Vagina (tissue), 2 donors: ENCODE results near the gene KLKB1. TPM values are rescaled to one million over a fixed set of nuclear protein-coding genes. Genes with fewer than 3 reads are reported as not detected.

Source experiments
- DNase-seq, 2 donors: peaks; one replicate each; pipeline ENCODE4 v3.0.0-alpha.2; 2017; ENCODE audit errors: extremely low spot score in 2 of 2
- H3K27ac ChIP-seq: fragments of 200-600 bp; sonication (generic); one replicate; pipeline ENCODE4 v1.5.1; 2019
- H3K27me3 ChIP-seq: fragments of 200-600 bp; sonication (generic); one replicate; pipeline ENCODE4 v1.5.1; 2019
- H3K36me3 ChIP-seq, 2 donors: fragments of 200-600 bp; sonication (generic); one replicate each; pipeline ENCODE4 v1.5.1; 2017 to 2019
- H3K4me1 ChIP-seq: fragments of 200-600 bp; sonication (generic); one replicate; pipeline ENCODE4 v1.5.1; 2019
- H3K4me3 ChIP-seq, 2 donors: fragments of 200-600 bp; sonication (generic); 1 replicate in 1 of 2; 2 replicates in 1 of 2; pipeline ENCODE4 v1.5.1; 2016 to 2019
- H3K9me3 ChIP-seq: fragments of 200-600 bp; sonication (generic); one replicate; pipeline ENCODE4 v1.5.1; 2019
- POLR2A ChIP-seq, 2 donors: fragments of 450-650 bp; IDR thresholded peaks; one replicate each; pipeline ENCODE4 v1.6.1; 2017; ENCODE audit warnings: antibody characterized with exemption in 2 of 2, mild to moderate bottlenecking in 2 of 2, moderate library complexity in 2 of 2
- POLR2AphosphoS5 ChIP-seq, 2 donors: sonication (generic); formaldehyde crosslinking; IDR thresholded peaks; one replicate each; pipeline ENCODE4 v1.9.0; 2017; ENCODE audit warnings: antibody characterized with exemption in 2 of 2, mild to moderate bottlenecking in 2 of 2, low read depth in 1 of 2; ENCODE audit not compliant: insufficient read depth in 1 of 2
- intact Hi-C: fragments of 100-400 bp; cut with DNase I; formaldehyde crosslinking; loops from one replicate; pipeline ENCODE4 v1.15.1; 2023
- total RNA-seq: library from RNA; depleted of rRNA; stranded (reverse); fragments of >200 nt; gene quantifications from one replicate; pipeline ENCODE4 v1.2.3, GENCODE V29; 2016
- TF ChIP-seq, protein P1 (sequence below), 3 experiments: fragments of 450-650 bp in 2 of 3; fragments of 200-600 bp in 1 of 3; sonication (generic) in 1 of 3; IDR thresholded peaks; one replicate each; pipeline ENCODE4 v1.5.1; 2017 to 2019; ENCODE audit warnings: antibody characterized with exemption in 3 of 3, mild to moderate bottlenecking in 2 of 3, moderate library complexity in 2 of 3

The KLKB1 gene
- total RNA-seq, 1 donor from 2014 or later, result 0.98 TPM

- Histone ChIP-seq H3K27ac (no peak overlapping the region), H3K4me3 (no peak overlapping the region), H3K36me3 (no peaks in the 10 kb centered on the region), H3K9me3 (no peaks in the 10 kb centered on the region), H3K4me1 (no peaks in the 10 kb centered on the region), H3K27me3 (peaks cover 3% of the 10 kb centered on the region)
- intact Hi-C loops, result loop anchor here (10.0 kb wide), 1 partner anchor 287 kb away; no protein-coding TSS in a partner anchor
- TF ChIP-seq POLR2AphosphoS5 (IDR thresholded peaks at IDR 0.05; ENCODE audit: insufficient read depth in 1 of 2, low read depth in 1 of 2), result no peak
- TF ChIP-seq POLR2A (IDR thresholded peaks at IDR 0.05), result no peak
- TF ChIP-seq, protein P1, sequence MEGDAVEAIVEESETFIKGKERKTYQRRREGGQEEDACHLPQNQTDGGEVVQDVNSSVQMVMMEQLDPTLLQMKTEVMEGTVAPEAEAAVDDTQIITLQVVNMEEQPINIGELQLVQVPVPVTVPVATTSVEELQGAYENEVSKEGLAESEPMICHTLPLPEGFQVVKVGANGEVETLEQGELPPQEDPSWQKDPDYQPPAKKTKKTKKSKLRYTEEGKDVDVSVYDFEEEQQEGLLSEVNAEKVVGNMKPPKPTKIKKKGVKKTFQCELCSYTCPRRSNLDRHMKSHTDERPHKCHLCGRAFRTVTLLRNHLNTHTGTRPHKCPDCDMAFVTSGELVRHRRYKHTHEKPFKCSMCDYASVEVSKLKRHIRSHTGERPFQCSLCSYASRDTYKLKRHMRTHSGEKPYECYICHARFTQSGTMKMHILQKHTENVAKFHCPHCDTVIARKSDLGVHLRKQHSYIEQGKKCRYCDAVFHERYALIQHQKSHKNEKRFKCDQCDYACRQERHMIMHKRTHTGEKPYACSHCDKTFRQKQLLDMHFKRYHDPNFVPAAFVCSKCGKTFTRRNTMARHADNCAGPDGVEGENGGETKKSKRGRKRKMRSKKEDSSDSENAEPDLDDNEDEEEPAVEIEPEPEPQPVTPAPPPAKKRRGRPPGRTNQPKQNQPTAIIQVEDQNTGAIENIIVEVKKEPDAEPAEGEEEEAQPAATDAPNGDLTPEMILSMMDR (IDR thresholded peaks at IDR 0.05), result no peak
- DNase-seq, result no peak
Observed at GRCh38 chr4:186298031-186298647, 70.8 kb downstream of the KLKB1 start.

- H3K4me1 ChIP-seq, result no peaks in the 10 kb centered on the region
- no peaks in the 10 kb centered on the region for H3K36me3 ChIP-seq
- H3K27me3 ChIP-seq, result peaks cover 3% of the 10 kb centered on the region
- H3K4me3 ChIP-seq, result no peak overlapping the region
- no peaks in the 10 kb centered on the region for H3K9me3 ChIP-seq
- no peak overlapping the region for H3K27ac ChIP-seq
- TF ChIP-seq POLR2A (IDR thresholded peaks at IDR 0.05), result no peak
- no peak for TF ChIP-seq POLR2AphosphoS5 (IDR thresholded peaks at IDR 0.05; ENCODE audit: insufficient read depth in 1 of 2, low read depth in 1 of 2)
- TF ChIP-seq, protein P1 (IDR thresholded peaks at IDR 0.05), result no peak
- intact Hi-C loops, result loop anchor here (10.0 kb wide), 1 partner anchor 286 kb away; no protein-coding TSS in a partner anchor
- no peak for DNase-seq
Observed at GRCh38 chr4:186299291-186299690, 72.0 kb downstream of the KLKB1 start.

DNA sequence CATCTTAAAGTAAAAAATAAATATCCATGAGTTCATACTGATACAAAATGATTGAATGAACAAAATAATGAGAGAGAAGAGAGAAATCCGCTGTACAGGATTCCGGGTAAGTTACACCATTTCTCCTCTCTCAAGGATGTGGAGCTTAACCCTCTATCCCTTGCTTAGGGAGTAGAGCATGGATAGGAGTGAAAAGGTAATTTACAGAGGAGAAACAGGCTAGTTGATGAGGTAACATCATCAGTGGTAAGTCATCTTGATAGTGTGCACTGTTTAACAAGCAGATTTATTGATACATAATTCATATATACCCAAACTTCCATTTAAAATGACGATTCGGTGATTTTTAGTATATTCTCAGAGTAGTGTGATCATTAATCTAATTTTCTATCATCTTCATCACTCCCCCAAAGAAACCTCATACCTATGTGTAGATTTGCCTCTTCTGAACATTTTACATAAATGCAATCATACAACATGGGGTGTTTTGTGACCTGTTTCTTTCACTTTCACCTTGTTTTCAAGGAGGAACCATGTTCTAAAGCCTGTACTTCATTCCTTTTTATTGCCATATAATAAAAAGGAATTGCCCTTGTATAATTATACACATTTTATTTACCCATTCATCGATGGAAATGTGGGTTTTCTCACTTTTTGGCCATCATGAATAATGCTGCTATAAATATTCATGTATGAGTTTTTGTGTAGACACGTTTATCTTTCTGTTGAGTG is 73.5 kb downstream of the KLKB1 start:
- intact Hi-C loops, result no loop called here
- Histone ChIP-seq H3K4me1 (no peaks in the 10 kb centered on the region), H3K27me3 (peaks cover 3% of the 10 kb centered on the region), H3K27ac (no peak overlapping the region), H3K36me3 (no peaks in the 10 kb centered on the region), H3K4me3 (no peak overlapping the region), H3K9me3 (no peaks in the 10 kb centered on the region)
- DNase-seq, result no peak
- no peak for TF ChIP-seq POLR2A (IDR thresholded peaks at IDR 0.05)
- no peak for TF ChIP-seq POLR2AphosphoS5 (IDR thresholded peaks at IDR 0.05; ENCODE audit: insufficient read depth in 1 of 2, low read depth in 1 of 2)
- TF ChIP-seq, protein P1 (IDR thresholded peaks at IDR 0.05), result no peak

DNA sequence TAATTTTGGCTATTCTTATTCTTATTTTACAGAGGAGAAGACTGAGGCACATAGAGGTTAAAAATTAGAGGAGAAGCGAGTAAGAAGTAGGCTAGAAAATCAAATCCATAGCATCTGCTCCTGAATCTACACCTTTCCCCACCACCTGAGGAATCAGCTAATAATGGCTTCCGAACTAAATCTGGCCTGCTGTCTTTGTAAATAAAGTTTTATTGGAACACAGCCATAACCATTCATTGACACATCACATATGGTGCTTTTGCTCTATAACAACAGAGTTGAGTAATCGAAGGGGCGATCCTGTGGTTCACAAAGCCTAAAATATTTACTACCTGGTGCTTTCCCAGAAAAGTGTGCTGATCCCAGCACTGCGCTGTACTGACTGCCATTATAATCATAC is 76.9 kb downstream of the KLKB1 start:
- no peaks in the 10 kb centered on the region for H3K4me1 ChIP-seq
- H3K36me3 ChIP-seq, result no peaks in the 10 kb centered on the region
- H3K27me3 ChIP-seq, result no peaks in the 10 kb centered on the region
- intact Hi-C loops, result no loop called here
- no peak for DNase-seq
- H3K4me3 ChIP-seq, result no peak overlapping the region
- no peak overlapping the region for H3K27ac ChIP-seq
- no peak for TF ChIP-seq POLR2AphosphoS5 (IDR thresholded peaks at IDR 0.05; ENCODE audit: insufficient read depth in 1 of 2, low read depth in 1 of 2)
- TF ChIP-seq, protein P1 (IDR thresholded peaks at IDR 0.05), result no peak
- TF ChIP-seq POLR2A (IDR thresholded peaks at IDR 0.05), result no peak
- no peaks in the 10 kb centered on the region for H3K9me3 ChIP-seq
